BLaER1 (cell line): Measurements from ENCODE around the gene MET.

Experiments used
- H3K27ac ChIP-seq: shearing (Covaris generic); formaldehyde crosslinking; 2 replicates; pipeline ENCODE4 v1.8.1; 2022
- H3K27me3 ChIP-seq: shearing (Covaris generic); formaldehyde crosslinking; 2 replicates; pipeline ENCODE4 v1.8.1; 2022
- H3K36me3 ChIP-seq: shearing (Covaris generic); formaldehyde crosslinking; 2 replicates; pipeline ENCODE4 v1.8.1; 2022
- H3K4me1 ChIP-seq: shearing (Covaris generic); formaldehyde crosslinking; 2 replicates; pipeline ENCODE4 v1.8.1; 2022
- H3K4me2 ChIP-seq: shearing (Covaris generic); formaldehyde crosslinking; 2 replicates; pipeline ENCODE4 v1.8.1; 2022
- H3K4me3 ChIP-seq: shearing (Covaris generic); formaldehyde crosslinking; 2 replicates; pipeline ENCODE4 v1.8.1; 2022
- H3K9ac ChIP-seq: shearing (Covaris generic); formaldehyde crosslinking; 2 replicates; pipeline ENCODE4 v1.8.1; 2022
- H3K9me3 ChIP-seq: shearing (Covaris generic); formaldehyde crosslinking; 2 replicates; pipeline ENCODE4 v1.8.1; 2022
- H4K20me1 ChIP-seq: shearing (Covaris generic); formaldehyde crosslinking; 2 replicates; pipeline ENCODE4 v1.8.1; 2022
- Cebpa-rat ChIP-seq: shearing (Covaris generic); IDR thresholded peaks from 2 replicates; pipeline ENCODE4 v1.8.1; 2022

Gene MET

DNA sequence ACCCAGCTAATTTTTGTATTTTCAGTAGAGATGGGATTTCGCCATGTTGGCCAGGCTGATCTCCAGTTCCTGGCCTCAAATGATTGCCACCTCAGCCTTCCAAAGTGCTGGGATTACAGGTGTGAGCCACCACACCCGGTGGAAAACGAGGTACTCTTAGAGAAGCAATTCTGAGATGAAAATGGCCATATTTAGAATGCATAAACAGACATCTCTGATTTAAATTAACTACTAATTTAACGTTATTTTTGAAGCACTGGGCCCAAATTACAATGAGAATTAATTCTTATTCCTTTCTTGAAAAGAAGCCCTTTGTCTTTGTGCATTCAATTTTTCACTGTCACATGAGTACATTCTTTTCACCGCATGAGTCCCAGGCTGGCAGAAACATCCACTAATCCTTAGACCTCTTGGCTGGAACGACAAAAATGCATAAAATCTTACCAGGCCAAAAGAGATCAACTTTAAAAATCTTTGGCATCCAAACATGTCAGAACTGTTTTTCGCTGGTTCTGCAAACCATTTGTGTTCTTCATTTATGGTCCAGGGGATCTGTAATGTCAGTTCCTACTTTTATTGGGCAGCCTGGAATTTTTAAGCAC lies 130.2 kb downstream of the MET start:
- no peak for TF ChIP-seq Cebpa-rat
- Histone ChIP-seq H3K27ac (no peak overlapping the region), H3K4me2 (no peak overlapping the region), H3K9ac (no peak overlapping the region), H3K36me3 (no peaks in the 10 kb centered on the region), H3K4me3 (no peak overlapping the region), H4K20me1 (no peaks in the 10 kb centered on the region), H3K9me3 (no peaks in the 10 kb centered on the region), H3K4me1 (no peaks in the 10 kb centered on the region), H3K27me3 (no peaks in the 10 kb centered on the region)

DNA sequence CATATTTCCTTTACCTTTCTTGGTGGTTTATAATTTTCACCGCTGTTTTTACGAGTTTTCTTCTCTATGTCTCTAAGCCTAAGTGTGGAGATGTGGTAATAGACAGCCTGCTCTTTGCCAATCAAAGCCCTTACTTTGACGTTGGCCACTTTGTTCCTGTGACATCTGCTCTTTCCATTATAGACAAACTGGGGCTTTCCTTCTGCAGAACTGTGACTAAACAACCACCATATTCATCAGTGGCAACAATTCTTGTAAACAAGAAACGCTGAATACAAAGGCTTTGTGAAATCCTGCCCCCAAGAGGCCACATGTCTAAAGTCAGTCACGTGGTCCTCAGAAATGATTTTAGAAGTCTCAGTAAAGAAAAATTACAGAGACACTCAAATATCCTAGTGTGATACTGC lies 130.8 kb downstream of the MET start:
- TF ChIP-seq Cebpa-rat = no peak
- Histone ChIP-seq H3K4me3 (no peak overlapping the region), H3K4me1 (no peaks in the 10 kb centered on the region), H3K4me2 (no peak overlapping the region), H3K9me3 (no peaks in the 10 kb centered on the region), H3K27ac (no peak overlapping the region), H4K20me1 (no peaks in the 10 kb centered on the region), H3K27me3 (no peaks in the 10 kb centered on the region), H3K36me3 (no peaks in the 10 kb centered on the region), H3K9ac (no peak overlapping the region)

DNA sequence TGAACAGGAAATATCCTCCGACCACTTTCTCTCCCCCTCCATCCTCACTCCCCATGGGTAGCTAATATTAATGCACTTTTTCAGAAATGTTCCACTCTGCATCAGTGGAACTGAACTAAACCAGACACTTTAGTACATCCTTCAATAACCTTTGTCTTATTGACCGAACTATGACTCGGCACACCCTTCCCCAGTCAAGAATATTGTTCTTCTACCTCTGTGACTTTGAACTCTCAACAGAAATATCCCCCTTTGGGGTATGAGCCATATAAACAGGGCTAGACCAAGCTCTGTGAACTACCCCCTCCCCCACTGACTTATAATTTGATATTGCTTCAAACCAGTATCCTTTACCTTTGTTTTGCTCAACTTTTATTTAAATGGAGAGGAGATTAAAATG lies 132.5 kb downstream of the MET start:
- H3K27me3 ChIP-seq = no peaks in the 10 kb centered on the region
- H3K4me2 ChIP-seq = no peak overlapping the region
- no peak overlapping the region for H3K4me3 ChIP-seq
- H3K36me3 ChIP-seq = no peaks in the 10 kb centered on the region
- no peaks in the 10 kb centered on the region for H3K4me1 ChIP-seq
- no peak for TF ChIP-seq Cebpa-rat
- H3K9me3 ChIP-seq = no peaks in the 10 kb centered on the region
- H3K9ac ChIP-seq = no peak overlapping the region
- H3K27ac ChIP-seq = no peak overlapping the region
- no peaks in the 10 kb centered on the region for H4K20me1 ChIP-seq

DNA sequence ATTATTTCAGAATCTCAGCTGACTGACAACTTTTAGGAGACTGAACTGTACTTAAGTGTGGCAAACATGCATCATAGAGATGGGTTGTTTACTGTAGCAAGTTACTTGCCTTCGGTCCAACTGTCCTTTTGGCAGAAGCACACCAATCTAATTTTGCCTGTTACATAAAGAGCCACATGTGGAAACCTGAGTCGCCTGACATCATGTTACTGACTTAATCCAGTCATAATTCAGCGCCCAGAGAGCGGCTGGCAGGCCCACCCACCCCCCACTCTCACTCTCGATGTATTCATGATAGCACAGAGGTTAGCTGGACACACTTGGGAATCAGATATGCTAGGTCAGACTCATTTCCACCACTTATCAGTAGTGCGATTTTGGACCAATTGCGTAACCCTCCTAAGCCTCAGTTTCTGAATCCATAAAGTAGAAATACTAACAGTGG lies 133.1 kb downstream of the MET start:
- Histone ChIP-seq H3K9me3 (no peaks in the 10 kb centered on the region), H3K27ac (no peak overlapping the region), H3K36me3 (no peaks in the 10 kb centered on the region), H4K20me1 (no peaks in the 10 kb centered on the region), H3K27me3 (no peaks in the 10 kb centered on the region), H3K4me3 (no peak overlapping the region), H3K4me1 (no peaks in the 10 kb centered on the region), H3K9ac (no peak overlapping the region), H3K4me2 (no peak overlapping the region)
- no peak for TF ChIP-seq Cebpa-rat

DNA sequence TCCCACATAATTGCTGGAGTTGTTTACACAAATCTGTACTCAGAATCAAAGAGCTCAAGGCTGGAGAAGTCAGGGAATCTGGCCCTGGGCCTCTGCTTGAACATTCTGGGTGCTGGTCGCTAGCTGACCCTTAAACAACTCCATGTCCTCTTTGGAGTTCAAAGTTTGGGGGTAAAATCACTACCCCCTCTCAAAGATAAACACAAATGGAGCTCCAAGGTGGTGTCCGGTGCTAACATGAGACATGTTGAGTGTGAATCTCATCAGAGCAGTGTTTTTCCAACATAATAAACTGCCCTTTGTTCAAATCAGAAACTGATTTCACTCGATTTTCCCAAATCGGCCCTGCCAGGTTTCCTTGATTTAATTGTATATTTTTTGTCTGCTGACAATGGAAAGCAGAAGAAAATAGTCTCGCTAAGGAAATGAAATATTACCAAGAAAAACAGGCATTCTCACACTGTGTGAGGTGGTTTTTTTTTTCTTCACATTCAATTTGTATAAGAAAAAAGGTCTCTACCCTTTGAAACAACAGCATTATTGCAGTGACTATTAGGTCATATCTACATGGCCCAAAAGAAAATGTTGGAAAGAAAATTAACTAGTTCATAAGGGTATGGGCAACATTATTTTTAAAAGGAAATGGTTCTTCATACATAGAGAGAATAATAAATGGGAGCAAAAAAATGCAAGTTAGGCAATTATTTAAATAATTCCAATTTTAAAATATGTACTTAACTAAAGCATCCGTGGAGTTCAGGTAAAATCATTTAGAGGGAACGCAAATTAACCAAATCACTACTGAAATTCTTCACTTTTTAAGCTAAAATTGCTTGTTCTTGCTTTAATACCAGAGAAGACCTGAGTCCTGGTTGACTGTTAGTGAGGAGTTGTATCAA lies 134.3 kb downstream of the MET start:
- Histone ChIP-seq H3K27ac (no peak overlapping the region), H3K4me1 (no peaks in the 10 kb centered on the region), H3K36me3 (no peaks in the 10 kb centered on the region), H4K20me1 (no peaks in the 10 kb centered on the region), H3K4me2 (no peak overlapping the region), H3K4me3 (no peak overlapping the region), H3K27me3 (no peaks in the 10 kb centered on the region), H3K9me3 (no peaks in the 10 kb centered on the region), H3K9ac (no peak overlapping the region)
- TF ChIP-seq Cebpa-rat = no peak

DNA sequence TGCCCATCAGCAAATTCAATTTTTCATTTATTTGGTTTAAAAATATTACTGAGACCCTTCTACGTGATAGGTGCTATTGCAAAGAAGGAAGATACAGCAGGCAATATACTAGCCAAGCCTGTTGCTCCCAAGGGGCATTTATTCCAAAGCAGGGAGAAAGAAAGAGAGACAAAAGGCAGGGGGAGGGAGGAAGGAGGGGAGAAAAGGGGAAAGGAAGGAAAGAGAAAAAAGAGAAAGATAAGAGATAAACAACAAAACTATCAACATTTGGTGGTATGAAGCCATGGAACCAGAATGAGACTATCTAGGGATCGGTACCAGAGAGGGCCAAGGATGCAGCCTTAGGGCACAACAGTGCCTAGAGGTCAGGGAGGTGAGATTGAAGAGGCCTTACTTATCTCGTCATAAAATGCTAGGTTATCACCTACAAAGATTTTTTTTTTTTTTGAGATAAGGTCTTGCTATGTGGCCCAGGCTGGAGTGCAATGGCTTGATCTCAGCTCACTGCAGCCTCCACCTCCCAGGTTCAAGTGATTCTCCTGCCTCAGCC lies 135.1 kb downstream of the MET start:
- Histone ChIP-seq H3K9me3 (no peaks in the 10 kb centered on the region), H3K27ac (no peak overlapping the region)

DNA sequence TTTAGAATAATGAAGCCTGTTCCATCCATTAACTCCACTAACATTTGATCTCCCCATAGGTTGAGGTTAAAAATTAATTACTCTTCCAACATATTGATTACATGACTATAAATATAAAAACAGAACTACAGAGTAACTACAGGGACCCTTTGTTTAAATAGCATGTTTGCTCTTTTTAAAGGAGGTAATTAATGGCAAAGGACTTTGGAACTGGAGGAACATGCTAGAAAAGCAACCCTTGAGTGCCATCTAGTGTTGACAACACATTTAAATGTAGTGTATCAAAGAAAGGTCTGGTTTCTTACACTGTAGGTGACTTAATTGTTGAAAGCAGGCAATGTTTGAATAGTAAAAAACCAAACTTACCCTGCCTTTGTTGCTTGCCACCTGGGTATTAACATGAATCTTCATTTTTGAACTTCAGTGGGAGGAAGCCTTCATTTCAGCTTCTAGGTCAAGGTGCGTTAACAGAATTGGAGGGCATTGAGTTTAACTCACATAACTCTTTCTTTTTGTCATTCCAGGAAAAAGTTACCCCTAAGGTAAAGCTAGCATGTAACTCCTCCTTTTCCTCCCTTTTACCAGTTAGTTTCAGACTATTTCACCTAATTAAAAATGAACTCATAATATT lies 137.8 kb downstream of the MET start:
- no peaks in the 10 kb centered on the region for H3K27me3 ChIP-seq
- no peak overlapping the region for H3K4me2 ChIP-seq
- TF ChIP-seq Cebpa-rat = no peak
- H3K9ac ChIP-seq = no peak overlapping the region
- H3K36me3 ChIP-seq = no peaks in the 10 kb centered on the region
- H3K4me3 ChIP-seq = no peak overlapping the region
- H3K9me3 ChIP-seq = no peaks in the 10 kb centered on the region
- H4K20me1 ChIP-seq = no peaks in the 10 kb centered on the region
- no peak overlapping the region for H3K27ac ChIP-seq
- H3K4me1 ChIP-seq = no peaks in the 10 kb centered on the region

More for the DNA sequence above, 135.1 kb downstream of the MET start:
- no peak overlapping the region for H3K9ac ChIP-seq
- H4K20me1 ChIP-seq = no peaks in the 10 kb centered on the region
- no peak for TF ChIP-seq Cebpa-rat
- no peaks in the 10 kb centered on the region for H3K36me3 ChIP-seq
- no peak overlapping the region for H3K4me3 ChIP-seq
- no peaks in the 10 kb centered on the region for H3K27me3 ChIP-seq
- H3K4me2 ChIP-seq = no peak overlapping the region
- no peaks in the 10 kb centered on the region for H3K4me1 ChIP-seq

DNA sequence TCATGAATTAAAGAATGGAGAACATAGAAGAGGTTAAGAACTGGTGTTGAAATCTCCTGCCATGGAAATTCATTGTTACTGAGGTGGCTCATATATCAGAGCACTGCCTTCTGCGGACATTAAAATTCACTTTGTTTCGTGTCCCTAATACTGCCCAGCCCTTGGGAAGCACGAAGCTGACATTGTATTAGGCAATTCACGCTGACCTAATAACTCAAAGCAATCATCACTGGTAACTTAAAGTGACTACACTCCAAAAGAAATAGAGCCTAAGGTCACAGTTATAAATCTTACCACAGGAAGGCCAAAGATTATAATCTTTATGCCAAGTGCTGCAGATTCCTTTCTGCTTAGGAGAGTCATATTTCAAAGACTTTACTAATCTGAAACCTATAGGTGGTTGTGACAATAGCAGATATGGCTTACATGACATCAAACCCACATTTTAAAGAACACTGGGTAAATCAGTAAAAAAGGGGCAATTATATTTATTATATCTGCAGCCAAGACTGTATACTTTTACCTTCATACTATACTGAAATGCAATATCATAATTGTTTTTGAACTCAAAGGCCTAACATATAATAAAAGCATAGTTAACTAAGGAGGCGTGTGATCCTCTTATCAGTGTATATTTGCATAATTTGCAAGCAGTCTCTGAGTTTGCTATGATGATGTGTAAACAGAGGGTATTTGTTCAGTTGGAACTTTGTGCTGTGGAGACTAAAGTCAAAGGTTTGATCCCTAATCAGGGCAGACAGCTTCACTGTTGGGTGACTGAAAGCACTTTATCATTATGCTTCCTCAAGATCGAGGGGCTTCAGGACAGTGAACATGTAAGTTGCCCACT lies 138.5 kb downstream of the MET start:
- H3K9ac ChIP-seq = no peak overlapping the region
- H3K27ac ChIP-seq = no peak overlapping the region
- H3K4me2 ChIP-seq = no peak overlapping the region
- no peaks in the 10 kb centered on the region for H3K9me3 ChIP-seq
- no peaks in the 10 kb centered on the region for H3K27me3 ChIP-seq
- no peaks in the 10 kb centered on the region for H4K20me1 ChIP-seq
- H3K4me3 ChIP-seq = no peak overlapping the region
- no peaks in the 10 kb centered on the region for H3K4me1 ChIP-seq
- H3K36me3 ChIP-seq = no peaks in the 10 kb centered on the region
- TF ChIP-seq Cebpa-rat = no peak

DNA sequence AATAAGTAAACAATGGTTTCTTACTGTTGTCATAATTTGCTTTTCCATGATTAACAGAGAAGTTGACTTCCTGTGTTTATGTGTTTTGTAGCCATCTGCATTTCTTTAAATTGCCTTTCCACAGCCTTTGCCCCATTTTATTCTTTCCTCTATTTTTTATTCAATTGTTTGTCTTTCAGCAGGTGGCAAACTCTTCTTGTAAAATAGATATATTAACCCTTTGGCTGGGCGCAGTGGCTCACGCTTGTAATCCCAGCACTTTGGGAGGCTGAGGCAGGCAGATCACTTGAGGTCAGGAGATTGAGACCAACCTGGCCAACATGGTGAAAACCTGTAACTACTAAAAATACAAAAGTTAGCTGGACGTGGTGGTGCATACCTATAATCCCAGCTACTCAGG lies 139.8 kb downstream of the MET start:
- Histone ChIP-seq H3K4me2 (no peak overlapping the region), H3K4me3 (no peak overlapping the region), H3K36me3 (no peaks in the 10 kb centered on the region), H3K9ac (no peak overlapping the region), H3K27me3 (no peaks in the 10 kb centered on the region), H3K4me1 (no peaks in the 10 kb centered on the region), H4K20me1 (no peaks in the 10 kb centered on the region), H3K9me3 (no peaks in the 10 kb centered on the region), H3K27ac (no peak overlapping the region)
- TF ChIP-seq Cebpa-rat = no peak
